AG09309 (cell line): ENCODE results near the gene BCL2.

Source experiments
- DNase-seq: peaks from one replicate; pipeline ENCODE4 v3.0.0-alpha.2; 2010; ENCODE audit warnings: low read depth
- H3K4me3 ChIP-seq: 2 replicates; pipeline ENCODE4 v1.5.1; 2011; ENCODE audit warnings: mild to moderate bottlenecking, low read depth, low read length, moderate library complexity; ENCODE audit not compliant: control insufficient read depth
- CTCF ChIP-seq: IDR thresholded peaks from 2 replicates; pipeline ENCODE4 v1.5.1; 2011; ENCODE audit warnings: mild to moderate bottlenecking, low read depth, low read length, inconsistent platforms; ENCODE audit not compliant: insufficient read depth, control insufficient read depth; ENCODE audit errors: missing control alignments

BCL2 gene

GRCh38 chr18:63079114-63079513, 240.5 kb downstream of the BCL2 start:
- DNase-seq: no peak

GRCh38 chr18:63078471-63078870, 241.1 kb downstream of the BCL2 start:
- TF ChIP-seq CTCF: no peak
- DNase-seq: no peak
- no peak overlapping the region for H3K4me3 ChIP-seq

More at GRCh38 chr18:63079114-63079513, 240.5 kb downstream of the BCL2 start:
- no peak for TF ChIP-seq CTCF
- no peak overlapping the region for H3K4me3 ChIP-seq

- peak overlapping the region; percentile 49 for H3K4me3 ChIP-seq
- no peak for TF ChIP-seq CTCF
- no peak for DNase-seq
Observed at GRCh38 chr18:63074981-63075404, 244.6 kb downstream of the BCL2 start.

GRCh38 chr18:63073481-63073880, 246.1 kb downstream of the BCL2 start:
- no peak overlapping the region for H3K4me3 ChIP-seq
- TF ChIP-seq CTCF: no peak
- no peak for DNase-seq
